ENCODE measurements around the gene SEBOX.

The SEBOX gene

GRCh38 chr17:28370035-28370743 lies 5.2 kb upstream of the SEBOX start, which contains the start of gene VTN:
VTN (minus strand) TSS chr17:28370307; CDS start chr17:28370203, 104 bp downstream.
- no peak within 1 kb of the TSS for H3K4ac ChIP-seq (ENCODE audit: low read depth, low read length)
- peaks cover 21% of the 10 kb centered on the region for H3K27me3 ChIP-seq (ENCODE audit: insufficient read depth, low read length)
- H2BK12ac ChIP-seq (ENCODE audit: low read length), result peak within 1 kb of the TSS; percentile 47
- H3K36me3 ChIP-seq (ENCODE audit: control insufficient read depth in 1 of 2, insufficient read depth in 2 of 2, low read length in 2 of 2), result peaks cover 0 to 2% of the 10 kb centered on the region in 2 experiments
- peak; percentile 27 to 64 for DNase-seq
- H3K79me2 ChIP-seq (ENCODE audit: control insufficient read depth, insufficient read depth, low read length, poor library complexity), result no peaks in the 10 kb centered on the region
- H2BK120ac ChIP-seq (ENCODE audit: insufficient read depth, low read length, poor library complexity), result no peak within 1 kb of the TSS
- H2BK5ac ChIP-seq (ENCODE audit: low read depth, low read length, poor library complexity), result no peak within 1 kb of the TSS
- no peak within 1 kb of the TSS for H3K23ac ChIP-seq (ENCODE audit: low read length)
- no peak within 1 kb of the TSS for H4K12ac ChIP-seq (ENCODE audit: low read depth, low read length)
- H3K4me2 ChIP-seq (ENCODE audit: low read length), result peak within 1 kb of the TSS; percentile 63
- H3K14ac ChIP-seq (ENCODE audit: low read length), result no peak within 1 kb of the TSS
- H3K79me1 ChIP-seq (ENCODE audit: low read length), result no peaks in the 10 kb centered on the region
- H3K9ac ChIP-seq (ENCODE audit: low read length), result no peak within 1 kb of the TSS
- no peak within 1 kb of the TSS for H2AK5ac ChIP-seq (ENCODE audit: low read length)
- peak within 1 kb of the TSS; percentile 54 for H4K91ac ChIP-seq (ENCODE audit: low read depth, low read length)
- H4K8ac ChIP-seq (ENCODE audit: low read depth, low read length), result peak within 1 kb of the TSS; percentile 4
- no peak within 1 kb of the TSS for H3K27ac ChIP-seq (ENCODE audit: low read depth, low read length)
- no peaks in the 10 kb centered on the region for H3K9me3 ChIP-seq (ENCODE audit: insufficient read depth, low read depth, low read length)
- WGBS (ENCODE audit: extremely low coverage, insufficient coverage, insufficient read length), result no CpG with 5 or more reads among the region's 8 CpGs
- peaks cover 16 to 22% of the 10 kb centered on the region in 2 experiments for H3K4me1 ChIP-seq (ENCODE audit: control insufficient read depth in 1 of 2, insufficient read depth in 2 of 2, low read length in 2 of 2)
- no peak within 1 kb of the TSS for H3K18ac ChIP-seq (ENCODE audit: low read length)
- H2AFZ ChIP-seq (ENCODE audit: insufficient read depth, low read length, poor library complexity), result no peak within 1 kb of the TSS
- no peak within 1 kb of the TSS for H3K4me3 ChIP-seq (ENCODE audit: low read depth, low read length)

- H3K4me3 ChIP-seq (ENCODE audit: low read depth, low read length), result no peak overlapping the region
- no peak overlapping the region for H3K18ac ChIP-seq (ENCODE audit: low read length)
- H2AFZ ChIP-seq (ENCODE audit: insufficient read depth, low read length, poor library complexity), result no peak overlapping the region
- no peak overlapping the region for H3K23ac ChIP-seq (ENCODE audit: low read length)
- H3K14ac ChIP-seq (ENCODE audit: low read length), result no peak overlapping the region
- no peaks in the 10 kb centered on the region for H3K79me2 ChIP-seq (ENCODE audit: control insufficient read depth, insufficient read depth, low read length, poor library complexity)
- H3K27me3 ChIP-seq (ENCODE audit: insufficient read depth, low read length), result peaks cover 21% of the 10 kb centered on the region
- H2AK5ac ChIP-seq (ENCODE audit: low read length), result no peak overlapping the region
- no peak overlapping the region for H3K27ac ChIP-seq (ENCODE audit: low read depth, low read length)
- H3K9ac ChIP-seq (ENCODE audit: low read length), result no peak overlapping the region
- no peaks in the 10 kb centered on the region for H3K9me3 ChIP-seq (ENCODE audit: insufficient read depth, low read depth, low read length)
- no peak overlapping the region for H2BK12ac ChIP-seq (ENCODE audit: low read length)
- no peak overlapping the region for H4K12ac ChIP-seq (ENCODE audit: low read depth, low read length)
- no peak overlapping the region for H3K4ac ChIP-seq (ENCODE audit: low read depth, low read length)
- no peak overlapping the region for H3K4me2 ChIP-seq (ENCODE audit: low read length)
- no peak overlapping the region for H2BK5ac ChIP-seq (ENCODE audit: low read depth, low read length, poor library complexity)
- no peaks in the 10 kb centered on the region for H3K79me1 ChIP-seq (ENCODE audit: low read length)
- WGBS (ENCODE audit: extremely low coverage, insufficient coverage, insufficient read length), result no CpG with 5 or more reads among the region's 10 CpGs
- no peak overlapping the region for H2BK120ac ChIP-seq (ENCODE audit: insufficient read depth, low read length, poor library complexity)
- peaks cover 16 to 22% of the 10 kb centered on the region in 2 experiments for H3K4me1 ChIP-seq (ENCODE audit: control insufficient read depth in 1 of 2, insufficient read depth in 2 of 2, low read length in 2 of 2)
- H3K36me3 ChIP-seq (ENCODE audit: control insufficient read depth in 1 of 2, insufficient read depth in 2 of 2, low read length in 2 of 2), result peaks cover 0 to 5% of the 10 kb centered on the region in 2 experiments
- peak overlapping the region; percentile 54 for H4K91ac ChIP-seq (ENCODE audit: low read depth, low read length)
- no peak overlapping the region for H4K8ac ChIP-seq (ENCODE audit: low read depth, low read length)
- DNase-seq, result no peak
Observed at GRCh38 chr17:28369684-28370034, 4.7 kb upstream of the SEBOX start.

GRCh38 chr17:28368915-28369683 lies 4.1 kb upstream of the SEBOX start:
- DNase-seq, result no peak
- peaks cover 16 to 22% of the 10 kb centered on the region in 2 experiments for H3K4me1 ChIP-seq (ENCODE audit: control insufficient read depth in 1 of 2, insufficient read depth in 2 of 2, low read length in 2 of 2)
- WGBS (ENCODE audit: extremely low coverage, insufficient coverage, insufficient read length), result no CpG with 5 or more reads among the region's 23 CpGs

GRCh38 chr17:28368306-28368831 lies 3.4 kb upstream of the SEBOX start:
- Histone ChIP-seq H2BK12ac (ENCODE audit: low read length) (no peak overlapping the region), H4K12ac (ENCODE audit: low read depth, low read length) (no peak overlapping the region), H3K36me3 (ENCODE audit: control insufficient read depth in 1 of 2, insufficient read depth in 2 of 2, low read length in 2 of 2) (peaks cover 6 to 16% of the 10 kb centered on the region in 2 experiments), H3K79me2 (ENCODE audit: control insufficient read depth, insufficient read depth, low read length, poor library complexity) (no peaks in the 10 kb centered on the region), H2AK5ac (ENCODE audit: low read length) (no peak overlapping the region), H3K23ac (ENCODE audit: low read length) (no peak overlapping the region), H3K9ac (ENCODE audit: low read length) (no peak overlapping the region), H3K18ac (ENCODE audit: low read length) (no peak overlapping the region), H3K27me3 (ENCODE audit: insufficient read depth, low read length) (peaks cover 19% of the 10 kb centered on the region), H3K4me3 (ENCODE audit: low read depth, low read length) (no peak overlapping the region), H2BK5ac (ENCODE audit: low read depth, low read length, poor library complexity) (no peak overlapping the region), H3K79me1 (ENCODE audit: low read length) (no peaks in the 10 kb centered on the region), H3K4ac (ENCODE audit: low read depth, low read length) (no peak overlapping the region), H3K4me1 (ENCODE audit: control insufficient read depth in 1 of 2, insufficient read depth in 2 of 2, low read length in 2 of 2) (peaks cover 16 to 22% of the 10 kb centered on the region in 2 experiments), H4K8ac (ENCODE audit: low read depth, low read length) (no peak overlapping the region), H3K27ac (ENCODE audit: low read depth, low read length) (no peak overlapping the region), H3K4me2 (ENCODE audit: low read length) (no peak overlapping the region), H4K91ac (ENCODE audit: low read depth, low read length) (no peak overlapping the region), H2BK120ac (ENCODE audit: insufficient read depth, low read length, poor library complexity) (no peak overlapping the region), H3K14ac (ENCODE audit: low read length) (no peak overlapping the region), H2AFZ (ENCODE audit: insufficient read depth, low read length, poor library complexity) (no peak overlapping the region), H3K9me3 (ENCODE audit: insufficient read depth, low read depth, low read length) (no peaks in the 10 kb centered on the region)
- no peak for DNase-seq
- no CpG with 5 or more reads among the region's 5 CpGs for WGBS (ENCODE audit: extremely low coverage, insufficient coverage, insufficient read length)

More at GRCh38 chr17:28368915-28369683, 4.1 kb upstream of the SEBOX start:
- Histone ChIP-seq H4K91ac (ENCODE audit: low read depth, low read length) (no peak overlapping the region), H3K9me3 (ENCODE audit: insufficient read depth, low read depth, low read length) (no peaks in the 10 kb centered on the region), H3K27me3 (ENCODE audit: insufficient read depth, low read length) (peaks cover 21% of the 10 kb centered on the region), H3K9ac (ENCODE audit: low read length) (no peak overlapping the region), H2AFZ (ENCODE audit: insufficient read depth, low read length, poor library complexity) (no peak overlapping the region), H3K4ac (ENCODE audit: low read depth, low read length) (no peak overlapping the region), H3K36me3 (ENCODE audit: control insufficient read depth in 1 of 2, insufficient read depth in 2 of 2, low read length in 2 of 2) (peaks cover 2 to 10% of the 10 kb centered on the region in 2 experiments), H3K18ac (ENCODE audit: low read length) (no peak overlapping the region), H3K27ac (ENCODE audit: low read depth, low read length) (no peak overlapping the region), H2BK5ac (ENCODE audit: low read depth, low read length, poor library complexity) (no peak overlapping the region), H3K79me1 (ENCODE audit: low read length) (no peaks in the 10 kb centered on the region), H2BK12ac (ENCODE audit: low read length) (no peak overlapping the region), H2BK120ac (ENCODE audit: insufficient read depth, low read length, poor library complexity) (no peak overlapping the region), H3K23ac (ENCODE audit: low read length) (no peak overlapping the region), H3K4me2 (ENCODE audit: low read length) (no peak overlapping the region), H4K8ac (ENCODE audit: low read depth, low read length) (no peak overlapping the region), H3K79me2 (ENCODE audit: control insufficient read depth, insufficient read depth, low read length, poor library complexity) (no peaks in the 10 kb centered on the region), H2AK5ac (ENCODE audit: low read length) (no peak overlapping the region), H4K12ac (ENCODE audit: low read depth, low read length) (no peak overlapping the region), H3K4me3 (ENCODE audit: low read depth, low read length) (no peak overlapping the region), H3K14ac (ENCODE audit: low read length) (no peak overlapping the region)

Data from trophoblast cell (in vitro differentiated cells and primary cell).